HG03097 (cell line): ENCODE results near the gene POLR3GL.
"Not testable (repeated sequence)": the region's sequence is repeated elsewhere in the genome, so short reads cannot be mapped to it uniquely, and the experiment has no call there.

ENCODE experiments used
- ATAC-seq: cut with Tn5 transposase; IDR thresholded peaks from one replicate; pipeline ENCODE4 v1.9.1; 2021; ENCODE audit not compliant: unreplicated experiment, low FRiP score

The POLR3GL gene

GRCh38 chr1:146013559-146013922 lies 49.1 kb downstream of the POLR3GL start:
- no peak for ATAC-seq

- no peak for ATAC-seq
These were observed 52.4 kb downstream of the POLR3GL start for GRCh38 chr1:146016891-146017290.

GRCh38 chr1:146019231-146020057 lies 55.0 kb downstream of the POLR3GL start:
- ATAC-seq, result no peak

- no peak for ATAC-seq
These were observed 55.9 kb downstream of the POLR3GL start for GRCh38 chr1:146020058-146021049.

- no peak for ATAC-seq
These were observed 56.6 kb downstream of the POLR3GL start for GRCh38 chr1:146021050-146021445.

GRCh38 chr1:146021622-146022402 lies 57.3 kb downstream of the POLR3GL start, which contains the start of gene HJV:
Gene HJV, minus strand, starts transcription at chr1:146021735. Its CDS starts 1,504 bp downstream, at chr1:146020231.
- ATAC-seq, result no peak

- ATAC-seq, result no peak
These were observed 58.1 kb downstream of the POLR3GL start for GRCh38 chr1:146022403-146023127.

- not testable (repeated sequence) for ATAC-seq
These were observed 61.5 kb downstream of the POLR3GL start for GRCh38 chr1:146025787-146026495.

- ATAC-seq, result not testable (repeated sequence)
These were observed 62.2 kb downstream of the POLR3GL start for GRCh38 chr1:146026650-146027049.
